ENCODE measurements around the gene BAHCC1. TPM values are rescaled to one million over a fixed set of nuclear protein-coding genes. Genes with fewer than 3 reads are reported as not detected.

The BAHCC1 gene
- total RNA-seq, 2 experiments from 2014 or later = 0.20 to 0.41 TPM

- Histone ChIP-seq H3K4me3 (ENCODE audit: low read length) (no peak overlapping the region), H3K36me3 (ENCODE audit: insufficient read depth, low read length) (no peaks in the 10 kb centered on the region), H3K4me1 (ENCODE audit: insufficient read depth, low read length) (peaks cover 27% of the 10 kb centered on the region), H3K27me3 (ENCODE audit: control insufficient read depth in 1 of 2, insufficient read depth in 2 of 2, low read length in 2 of 2) (peaks cover 31 to 53% of the 10 kb centered on the region in 2 experiments), H3K27ac (ENCODE audit: low read depth in 1 of 2, low read length in 2 of 2) (no peak overlapping the region), H3K9me3 (ENCODE audit: control insufficient read depth in 1 of 2, insufficient read depth in 1 of 2, low read length in 2 of 2) (peaks cover 0 to 28% of the 10 kb centered on the region in 2 experiments)
- H3K9me3 Mint-ChIP-seq = no peaks in the 10 kb centered on the region
- intact Hi-C loops (cut with DNase I, micrococcal nuclease) = no loop called here
- H3K27me3 Mint-ChIP-seq = peaks cover 57% of the 10 kb centered on the region
- TF ChIP-seq CTCF (IDR thresholded peaks at IDR 0.05) = no peak
- H3K36me3 Mint-ChIP-seq (ENCODE audit: low read depth) = no peaks in the 10 kb centered on the region
- POLR2A ChIA-PET = interaction anchor here (1.7 kb wide), 1 partner anchor 13 kb away, joined by 3 read pairs; the partner anchor contains the start of gene BAHCC1
- H3K4me1 Mint-ChIP-seq (ENCODE audit: low read depth) = peaks cover 9% of the 10 kb centered on the region
- ATAC-seq (ENCODE audit: poor library complexity) (no peak), DNase-seq (no peak)
- no peak overlapping the region for H3K4me3 Mint-ChIP-seq
- CTCF ChIA-PET = no interaction called here
- no peak overlapping the region for H3K27ac Mint-ChIP-seq
These were observed 12.8 kb downstream of the BAHCC1 start for GRCh38 chr17:81408049-81408448.

GRCh38 chr17:81409190-81409935 lies 14.1 kb downstream of the BAHCC1 start:
- Histone ChIP-seq H3K27ac (ENCODE audit: low read depth in 1 of 2, low read length in 2 of 2) (no peak overlapping the region), H3K27me3 (ENCODE audit: control insufficient read depth in 1 of 2, insufficient read depth in 2 of 2, low read length in 2 of 2) (peaks cover 29 to 43% of the 10 kb centered on the region in 2 experiments), H3K4me1 (ENCODE audit: insufficient read depth, low read length) (peaks cover 34% of the 10 kb centered on the region), H3K36me3 (ENCODE audit: insufficient read depth, low read length) (no peaks in the 10 kb centered on the region), H3K9me3 (ENCODE audit: control insufficient read depth in 1 of 2, insufficient read depth in 1 of 2, low read length in 2 of 2) (peaks cover 0 to 31% of the 10 kb centered on the region in 2 experiments), H3K4me3 (ENCODE audit: low read length) (no peak overlapping the region)
- TF ChIP-seq CTCF (IDR thresholded peaks at IDR 0.05) = no peak
- no peak overlapping the region for H3K27ac Mint-ChIP-seq
- CTCF ChIA-PET = no interaction called here
- POLR2A ChIA-PET = interaction anchor here (1.7 kb wide), 1 partner anchor 14 kb away, joined by 3 read pairs; the partner anchor contains the start of gene BAHCC1
- ATAC-seq (ENCODE audit: poor library complexity) (no peak), DNase-seq (no peak)
- no peaks in the 10 kb centered on the region for H3K9me3 Mint-ChIP-seq
- H3K4me1 Mint-ChIP-seq (ENCODE audit: low read depth) = peaks cover 9% of the 10 kb centered on the region
- H3K4me3 Mint-ChIP-seq = no peak overlapping the region
- peaks cover 47% of the 10 kb centered on the region for H3K27me3 Mint-ChIP-seq
- H3K36me3 Mint-ChIP-seq (ENCODE audit: low read depth) = no peaks in the 10 kb centered on the region
- intact Hi-C loops (cut with DNase I, micrococcal nuclease) = no loop called here

GRCh38 chr17:81410852-81411251 lies 15.6 kb downstream of the BAHCC1 start:
- ChIA-PET CTCF (no interaction called here), POLR2A (no interaction called here)
- Mint-ChIP-seq H3K9me3 (no peaks in the 10 kb centered on the region), H3K4me1 (ENCODE audit: low read depth) (peaks cover 9% of the 10 kb centered on the region), H3K36me3 (ENCODE audit: low read depth) (no peaks in the 10 kb centered on the region), H3K27me3 (peaks cover 34% of the 10 kb centered on the region), H3K27ac (no peak overlapping the region), H3K4me3 (no peak overlapping the region)
- ATAC-seq (ENCODE audit: poor library complexity) (no peak), DNase-seq (no peak)
- no peak for TF ChIP-seq CTCF (IDR thresholded peaks at IDR 0.05)
- Histone ChIP-seq H3K9me3 (ENCODE audit: control insufficient read depth in 1 of 2, insufficient read depth in 1 of 2, low read length in 2 of 2) (peaks cover 0 to 31% of the 10 kb centered on the region in 2 experiments), H3K4me3 (ENCODE audit: low read length) (no peak overlapping the region), H3K36me3 (ENCODE audit: insufficient read depth, low read length) (no peaks in the 10 kb centered on the region), H3K27me3 (ENCODE audit: control insufficient read depth in 1 of 2, insufficient read depth in 2 of 2, low read length in 2 of 2) (peaks cover 23 to 30% of the 10 kb centered on the region in 2 experiments), H3K27ac (ENCODE audit: low read depth in 1 of 2, low read length in 2 of 2) (no peak overlapping the region), H3K4me1 (ENCODE audit: insufficient read depth, low read length) (peaks cover 34% of the 10 kb centered on the region)
- intact Hi-C loops (cut with DNase I, micrococcal nuclease) = loop anchor here in 1 of 2 experiments (1.0 kb wide), 1 partner anchor 13 kb away; no protein-coding TSS in a partner anchor

Measured in CD4-positive, alpha-beta T cell (primary cell).